Stimulated activated memory B cell treated with anti-CD40 and anti-IgM and Interleukin-4, amounts not matched to agents 10 μg/mL and 1 μg/mL and 100 μg/mL, for 72 hours (primary cell): ENCODE measurements around the gene CELSR1.

Experiments
- ATAC-seq: fragments of 150-1000 bp; cut with Tn5 transposase; 2 replicates; pipeline ENCODE4 v1.10.0; 2021
- H3K27ac Mint-ChIP-seq: one replicate; pipeline ENCODE4 v1.8.0; 2022; ENCODE audit warnings: mild to moderate bottlenecking, mixed read lengths
- H3K27me3 Mint-ChIP-seq: one replicate; pipeline ENCODE4 v1.8.0; 2022; ENCODE audit warnings: mixed read lengths
- H3K36me3 Mint-ChIP-seq: one replicate; pipeline ENCODE4 v1.8.0; 2022; ENCODE audit warnings: mixed read lengths
- H3K4me1 Mint-ChIP-seq: one replicate; pipeline ENCODE4 v1.8.0; 2022; ENCODE audit warnings: mixed read lengths
- H3K4me3 Mint-ChIP-seq: one replicate; pipeline ENCODE4 v1.8.0; 2022; ENCODE audit warnings: mild to moderate bottlenecking, moderate library complexity, mixed read lengths
- H3K9me3 Mint-ChIP-seq: one replicate; pipeline ENCODE4 v1.8.0; 2022; ENCODE audit warnings: mixed read lengths

CELSR1 gene

DNA sequence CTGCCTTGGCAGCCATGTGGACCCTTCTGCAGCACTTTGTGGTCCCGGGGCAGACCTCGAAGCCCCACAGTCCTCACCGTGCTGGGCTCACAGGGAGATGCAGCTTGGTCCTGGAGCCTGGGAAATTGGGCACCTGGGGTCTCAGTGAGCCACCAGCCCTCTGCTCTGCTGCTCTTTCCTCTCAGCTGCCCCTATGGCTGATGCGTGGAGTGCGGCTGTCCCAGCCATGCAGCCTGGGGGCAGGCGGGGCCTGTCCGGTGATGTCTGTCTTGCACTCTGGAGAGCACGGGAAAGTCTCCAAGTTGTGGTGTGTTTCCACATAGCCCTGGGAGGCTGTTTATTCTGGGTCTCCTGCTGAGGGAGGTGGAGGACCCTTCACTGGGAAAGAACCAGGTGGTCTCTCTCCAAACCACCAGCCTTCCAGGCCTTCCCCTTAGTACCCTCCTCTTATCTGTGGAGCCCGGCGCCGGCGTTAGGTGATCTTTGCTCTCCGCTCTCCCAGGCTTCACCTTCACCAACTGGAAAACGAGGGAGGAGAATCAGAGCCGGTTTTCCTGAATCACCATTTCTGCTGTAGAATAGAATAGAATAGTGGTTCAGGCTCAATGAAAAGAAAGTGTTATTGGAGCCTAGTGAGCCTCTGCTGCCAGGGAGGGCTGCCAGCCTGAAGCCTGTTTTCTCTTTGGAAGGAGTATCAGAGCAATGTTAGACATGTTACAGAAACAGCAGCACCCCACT lies 41.6 kb upstream of the CELSR1 start:
- no peaks in the 10 kb centered on the region for H3K36me3 Mint-ChIP-seq
- ATAC-seq, result no peak
- H3K9me3 Mint-ChIP-seq, result no peaks in the 10 kb centered on the region
- H3K27ac Mint-ChIP-seq, result peak overlapping the region; percentile 88
- no peaks in the 10 kb centered on the region for H3K27me3 Mint-ChIP-seq
- peak overlapping the region; percentile 96 for H3K4me3 Mint-ChIP-seq
- peaks cover 81% of the 10 kb centered on the region for H3K4me1 Mint-ChIP-seq

DNA sequence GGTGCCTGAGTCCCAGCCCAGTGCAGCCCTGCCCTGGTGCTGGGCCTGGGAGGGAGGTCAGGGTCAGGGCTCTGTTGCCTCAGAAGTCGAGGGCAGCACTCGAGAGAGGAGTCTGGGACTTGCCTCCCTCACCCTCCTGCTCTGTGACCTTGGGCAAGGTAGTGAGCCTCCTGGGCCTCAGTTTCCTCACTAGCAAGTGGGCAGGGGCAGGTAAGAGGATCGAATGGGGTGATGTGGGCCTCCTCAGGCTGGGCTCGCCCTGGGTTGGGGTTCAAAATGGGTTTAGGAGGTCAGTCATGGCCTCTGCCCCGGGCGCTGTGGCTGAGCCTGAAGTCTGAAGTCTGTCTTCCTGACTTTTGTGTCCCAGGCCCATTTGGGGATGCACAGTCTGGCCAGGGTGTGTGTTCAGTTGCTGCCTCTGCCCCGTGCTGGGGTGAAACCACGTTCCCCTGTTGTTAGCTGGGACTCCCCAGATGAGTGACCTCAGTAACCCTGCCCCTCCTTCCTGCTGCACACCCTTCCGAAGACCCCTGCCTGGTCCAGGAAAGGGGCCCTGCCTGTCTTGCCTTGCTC lies 40.9 kb upstream of the CELSR1 start:
- ATAC-seq, result no peak
- no peaks in the 10 kb centered on the region for H3K9me3 Mint-ChIP-seq
- peak overlapping the region; percentile 96 for H3K4me3 Mint-ChIP-seq
- peaks cover 74% of the 10 kb centered on the region for H3K4me1 Mint-ChIP-seq
- no peaks in the 10 kb centered on the region for H3K36me3 Mint-ChIP-seq
- peak overlapping the region; percentile 88 for H3K27ac Mint-ChIP-seq
- no peaks in the 10 kb centered on the region for H3K27me3 Mint-ChIP-seq

DNA sequence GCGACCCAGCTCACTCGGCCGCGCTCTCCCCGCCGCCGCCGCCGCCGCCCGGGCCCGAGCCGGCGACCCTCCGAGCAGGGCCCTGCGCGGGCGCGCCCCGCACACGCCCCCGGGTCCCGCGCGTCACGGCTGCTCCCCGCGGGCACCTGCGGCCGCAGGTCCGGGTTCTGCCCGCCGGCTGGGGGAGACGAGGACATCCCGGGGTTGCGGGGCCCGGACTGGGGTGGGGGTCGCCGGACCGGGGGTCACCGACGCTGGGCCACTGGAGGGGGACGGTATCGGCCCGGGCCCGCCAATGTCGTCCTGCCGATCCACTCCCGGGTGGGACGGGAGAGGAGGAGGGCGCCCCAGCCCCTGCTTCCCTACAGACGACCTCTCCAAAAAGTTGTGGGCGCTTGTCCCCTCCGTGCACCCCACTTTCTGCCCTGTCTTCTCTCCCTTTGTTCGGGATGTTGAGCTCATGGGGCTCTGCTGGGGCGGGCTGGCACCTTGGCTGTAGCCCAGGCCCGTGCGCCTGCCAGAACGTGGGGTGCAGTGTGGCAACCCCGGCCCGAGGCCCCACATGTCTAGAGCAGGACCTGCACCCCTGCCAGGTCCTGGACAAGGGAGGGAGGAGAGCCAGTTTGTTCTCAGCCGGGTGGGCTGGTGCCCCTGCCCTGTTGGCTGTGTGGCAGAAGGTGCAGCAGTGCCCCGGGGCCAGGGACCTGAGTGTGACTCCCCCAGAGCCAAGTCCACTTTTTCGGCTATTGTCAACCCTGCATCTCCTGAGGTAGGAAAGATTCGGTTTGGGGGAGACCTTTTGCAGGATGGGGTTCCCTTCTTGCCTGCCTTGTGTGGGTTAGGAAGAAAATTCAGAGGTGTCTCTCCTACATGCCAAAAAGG lies 40.2 kb upstream of the CELSR1 start:
- peak; percentile 38 for ATAC-seq
- no peaks in the 10 kb centered on the region for H3K36me3 Mint-ChIP-seq
- peak overlapping the region; percentile 88 for H3K27ac Mint-ChIP-seq
- no peaks in the 10 kb centered on the region for H3K9me3 Mint-ChIP-seq
- H3K4me3 Mint-ChIP-seq, result peak overlapping the region; percentile 96
- H3K4me1 Mint-ChIP-seq, result peaks cover 67% of the 10 kb centered on the region
- H3K27me3 Mint-ChIP-seq, result no peaks in the 10 kb centered on the region

DNA sequence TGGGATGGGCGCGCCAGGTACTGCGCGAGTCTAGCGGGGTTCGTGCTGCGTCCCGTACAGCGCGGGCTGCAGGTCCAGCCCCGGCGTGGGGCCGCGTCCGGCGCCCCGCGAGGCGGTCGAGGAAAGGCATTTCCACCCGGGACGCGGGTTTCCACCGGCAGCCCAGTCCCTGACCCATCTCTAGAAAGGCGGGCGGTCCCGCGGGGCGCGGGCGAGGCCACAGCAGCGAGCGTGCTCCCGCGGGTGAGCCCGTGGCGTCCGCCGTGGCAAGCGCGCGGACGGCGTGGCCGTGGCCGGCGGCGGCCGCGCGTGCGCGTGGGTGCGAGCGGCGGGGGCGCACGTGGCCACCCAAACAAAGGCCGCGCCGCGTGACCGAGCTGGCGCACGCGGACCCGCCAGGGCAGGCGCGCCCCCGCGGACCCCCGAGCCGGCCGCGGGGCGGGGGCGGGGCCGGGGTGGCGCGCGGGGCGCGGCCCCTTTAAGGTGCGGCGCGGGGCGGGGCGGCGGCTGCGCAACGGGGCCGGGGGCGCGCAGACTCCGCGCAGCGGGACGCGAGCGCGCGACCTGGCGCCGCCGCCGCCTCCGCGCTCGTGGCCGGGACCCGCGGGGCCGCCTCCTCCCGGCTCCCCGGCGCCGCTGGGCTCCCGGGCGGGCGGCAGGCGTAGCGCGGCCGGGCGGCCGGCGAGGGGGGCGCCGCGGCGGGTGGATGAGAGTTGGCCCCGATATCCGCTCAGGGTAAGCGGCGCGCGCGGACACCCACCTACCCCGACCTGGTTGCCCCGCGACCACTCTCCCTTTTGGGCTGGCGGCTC lies 39.3 kb upstream of the CELSR1 start:
- Mint-ChIP-seq H3K36me3 (peaks cover 5% of the 10 kb centered on the region), H3K4me1 (peaks cover 59% of the 10 kb centered on the region), H3K27me3 (no peaks in the 10 kb centered on the region), H3K4me3 (peak overlapping the region; percentile 68), H3K27ac (peak overlapping the region; percentile 34), H3K9me3 (peaks cover 4% of the 10 kb centered on the region)
- peak; percentile 80 for ATAC-seq

DNA sequence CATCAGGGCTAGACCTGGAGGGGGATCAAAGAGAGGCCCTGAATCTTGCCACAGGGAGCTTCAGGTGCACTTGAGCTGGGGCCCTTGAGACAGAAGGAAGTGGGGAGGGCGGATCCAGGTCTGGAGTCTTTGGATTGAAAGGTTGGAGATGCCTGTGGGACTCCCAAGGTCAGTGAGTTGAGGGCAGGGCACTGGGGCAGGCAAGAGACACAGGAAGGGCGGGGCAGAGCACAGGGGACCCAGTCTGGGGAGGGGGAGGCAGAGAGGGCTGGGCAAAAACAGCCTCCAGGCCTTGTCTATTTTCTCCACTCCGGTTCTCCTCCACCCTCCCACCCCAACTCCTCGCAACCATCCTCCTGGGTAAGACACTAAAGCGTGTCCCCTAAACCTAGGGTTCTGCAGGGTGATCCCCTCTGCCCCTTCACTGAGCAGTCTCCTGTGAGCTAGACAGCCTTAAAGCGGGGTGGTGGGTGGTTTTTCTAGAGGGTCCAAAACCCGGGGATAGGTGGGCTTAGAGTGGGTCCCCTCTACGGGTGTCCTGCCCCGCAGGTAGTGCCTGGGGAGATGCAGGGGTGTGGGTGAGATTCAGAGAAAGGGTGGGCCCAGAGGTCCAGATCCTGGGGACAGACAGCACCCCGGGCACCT lies 38.6 kb upstream of the CELSR1 start:
- ATAC-seq, result no peak
- H3K27me3 Mint-ChIP-seq, result no peaks in the 10 kb centered on the region
- H3K4me3 Mint-ChIP-seq, result peak overlapping the region; percentile 68
- H3K4me1 Mint-ChIP-seq, result peaks cover 51% of the 10 kb centered on the region
- H3K9me3 Mint-ChIP-seq, result peaks cover 4% of the 10 kb centered on the region
- peaks cover 5% of the 10 kb centered on the region for H3K36me3 Mint-ChIP-seq
- peak overlapping the region; percentile 34 for H3K27ac Mint-ChIP-seq

DNA sequence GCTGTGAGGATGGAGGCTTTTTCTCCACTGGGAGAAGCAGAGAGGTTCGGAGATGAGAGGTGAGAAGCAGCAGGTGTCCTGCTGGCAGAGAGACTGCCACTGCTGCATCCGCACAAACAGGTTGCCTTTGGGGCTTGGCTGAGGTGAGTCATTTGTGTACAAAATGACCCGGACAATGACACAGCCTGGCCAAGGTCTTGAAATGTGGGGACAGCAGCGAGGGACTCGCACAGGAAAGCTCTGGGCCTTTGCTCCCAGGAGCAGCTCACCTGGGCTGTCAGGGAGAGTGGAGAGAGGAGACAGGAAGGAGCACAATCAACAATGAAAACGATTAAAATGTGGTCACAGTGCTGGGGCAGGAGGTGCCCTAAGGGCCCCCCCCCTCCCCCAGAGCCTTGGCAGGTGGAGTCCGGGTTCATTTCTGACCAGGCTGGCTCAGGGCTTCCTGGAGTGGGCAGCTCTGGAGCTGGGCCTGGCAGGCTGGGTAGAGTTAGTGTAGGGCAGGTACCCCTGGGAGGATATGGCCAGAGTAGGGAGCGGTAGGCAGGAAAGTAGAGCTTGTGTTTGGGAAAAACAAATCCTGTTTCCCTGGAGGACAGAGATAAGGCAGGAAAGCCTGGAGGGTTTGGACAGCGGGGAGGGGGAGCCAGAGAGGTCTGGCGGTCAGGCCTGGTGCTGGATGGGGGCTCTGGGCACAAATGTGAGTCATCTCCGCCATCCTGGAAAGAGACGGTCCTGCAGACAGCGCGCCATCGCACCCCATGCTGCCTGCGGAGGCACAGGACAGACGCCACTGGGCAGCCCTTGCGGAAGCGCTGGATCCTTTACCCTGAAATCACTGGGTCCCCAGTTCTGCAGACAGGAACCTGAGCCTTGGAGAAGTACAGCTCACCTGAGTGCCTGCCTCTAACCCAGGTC lies 37.8 kb upstream of the CELSR1 start:
- Mint-ChIP-seq H3K4me3 (peak overlapping the region; percentile 68), H3K27ac (peak overlapping the region; percentile 34), H3K4me1 (peaks cover 45% of the 10 kb centered on the region), H3K27me3 (no peaks in the 10 kb centered on the region), H3K36me3 (peaks cover 5% of the 10 kb centered on the region), H3K9me3 (peaks cover 4% of the 10 kb centered on the region)
- ATAC-seq, result no peak

DNA sequence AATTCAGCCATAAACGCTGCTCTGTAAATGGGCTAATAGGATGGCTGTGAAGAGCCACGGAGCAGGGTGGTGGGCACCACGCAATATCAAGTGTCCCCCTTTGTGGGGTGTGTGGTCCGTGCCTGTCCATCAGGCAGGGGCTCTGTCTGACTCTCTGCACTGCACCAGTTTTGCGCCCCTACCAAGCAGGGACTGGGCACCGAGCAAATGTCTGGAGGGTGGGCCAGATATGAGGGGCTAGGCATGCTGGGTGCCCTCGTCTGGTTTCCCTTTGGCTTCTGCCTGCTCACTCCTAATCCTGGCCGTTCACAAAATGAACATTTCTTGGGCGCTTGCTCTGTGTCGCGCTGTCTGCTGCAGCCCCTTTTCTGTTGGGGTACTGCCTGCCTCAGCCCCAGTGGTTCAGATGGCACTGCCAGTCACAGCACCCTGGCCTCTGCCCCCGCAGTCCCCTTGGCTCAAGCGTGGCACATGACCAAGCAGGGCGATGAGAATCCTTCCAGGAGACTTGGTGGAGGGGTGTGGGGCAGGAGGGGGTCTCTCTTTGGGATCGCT lies 37.1 kb upstream of the CELSR1 start:
- Mint-ChIP-seq H3K4me3 (no peak overlapping the region), H3K9me3 (peaks cover 4% of the 10 kb centered on the region), H3K36me3 (peaks cover 5% of the 10 kb centered on the region), H3K27ac (no peak overlapping the region), H3K4me1 (peaks cover 37% of the 10 kb centered on the region), H3K27me3 (no peaks in the 10 kb centered on the region)
- no peak for ATAC-seq

DNA sequence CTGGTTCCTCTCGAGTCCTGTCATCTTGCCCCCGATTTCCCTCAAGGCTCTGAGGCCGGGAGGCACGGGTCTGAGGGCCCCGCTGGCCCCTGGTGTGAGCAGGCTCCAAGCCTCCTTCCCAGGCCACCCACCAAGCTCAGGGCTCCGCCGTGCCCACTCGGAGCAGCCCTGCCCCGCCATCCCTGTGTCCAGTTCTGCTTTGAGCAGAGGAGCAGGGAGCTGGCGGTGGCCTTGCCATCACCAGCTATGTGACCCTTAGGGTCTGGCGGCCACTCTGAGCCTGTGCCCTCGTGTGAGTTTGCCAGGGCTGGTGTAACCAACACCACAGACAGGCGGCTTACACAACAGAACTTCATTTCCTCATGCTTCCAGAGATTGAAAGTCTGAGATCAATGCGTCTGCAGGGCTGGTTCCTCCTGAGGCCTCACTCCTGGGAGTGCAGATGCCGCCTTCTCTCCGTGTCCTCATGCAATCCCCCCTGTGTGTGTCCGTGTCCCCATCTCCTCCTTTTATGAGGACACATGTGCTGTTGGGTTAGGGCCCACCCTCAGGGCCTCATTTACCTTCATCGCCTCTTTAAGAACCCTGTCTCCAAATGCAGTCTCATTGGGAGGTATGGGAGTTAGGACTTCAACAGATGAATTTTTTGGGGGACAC lies 36.5 kb upstream of the CELSR1 start:
- no peak overlapping the region for H3K4me3 Mint-ChIP-seq
- H3K27ac Mint-ChIP-seq, result no peak overlapping the region

DNA sequence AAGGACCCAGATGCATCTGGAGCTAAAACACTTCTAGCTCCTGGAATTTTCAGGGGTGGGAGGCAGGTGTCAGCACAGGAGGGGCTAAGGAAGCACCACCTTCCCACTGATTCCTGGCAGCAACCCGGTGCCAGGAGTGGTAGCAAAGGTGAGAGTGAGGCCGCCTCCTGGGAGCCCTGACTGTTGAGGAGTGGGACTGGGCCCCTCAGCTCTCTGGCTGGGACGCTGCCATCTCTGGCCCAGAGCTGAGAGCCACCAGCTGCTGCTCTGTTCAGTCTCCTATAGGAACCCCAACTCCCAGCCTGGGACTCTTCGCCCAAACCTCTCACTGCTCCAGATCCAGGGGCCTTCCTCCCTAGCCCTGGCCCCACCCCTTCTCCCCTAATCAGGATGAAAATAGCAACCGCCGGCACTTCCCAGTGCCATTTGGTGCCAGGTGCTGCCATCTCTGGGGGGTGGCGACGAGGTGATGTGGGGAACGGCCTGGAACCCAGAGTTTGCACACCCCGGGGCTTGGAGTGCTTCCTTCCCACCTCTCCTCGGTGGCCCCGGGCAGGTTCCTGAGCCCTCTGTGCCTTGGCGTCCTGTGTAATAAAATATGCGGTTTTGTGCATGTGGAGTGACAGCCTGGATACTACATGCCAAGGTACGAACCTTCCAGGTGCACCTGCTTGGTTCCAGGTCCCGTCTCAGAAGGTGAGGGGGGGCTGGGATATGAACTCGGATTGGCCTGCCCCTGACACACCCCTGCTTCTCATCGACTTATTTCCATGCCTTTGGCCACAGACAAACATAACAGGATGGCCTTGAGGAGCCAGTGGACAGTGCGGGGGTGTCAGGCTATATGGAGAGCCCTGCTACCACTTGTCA lies 35.7 kb upstream of the CELSR1 start:
- ATAC-seq, result no peak
- H3K4me1 Mint-ChIP-seq, result peaks cover 32% of the 10 kb centered on the region
- peaks cover 5% of the 10 kb centered on the region for H3K36me3 Mint-ChIP-seq
- no peak overlapping the region for H3K27ac Mint-ChIP-seq
- no peak overlapping the region for H3K4me3 Mint-ChIP-seq
- peaks cover 6% of the 10 kb centered on the region for H3K9me3 Mint-ChIP-seq
- no peaks in the 10 kb centered on the region for H3K27me3 Mint-ChIP-seq

More for the DNA sequence above, 36.5 kb upstream of the CELSR1 start:
- Mint-ChIP-seq H3K27me3 (no peaks in the 10 kb centered on the region), H3K9me3 (peaks cover 4% of the 10 kb centered on the region), H3K4me1 (peaks cover 32% of the 10 kb centered on the region), H3K36me3 (peaks cover 5% of the 10 kb centered on the region)
- no peak for ATAC-seq

DNA sequence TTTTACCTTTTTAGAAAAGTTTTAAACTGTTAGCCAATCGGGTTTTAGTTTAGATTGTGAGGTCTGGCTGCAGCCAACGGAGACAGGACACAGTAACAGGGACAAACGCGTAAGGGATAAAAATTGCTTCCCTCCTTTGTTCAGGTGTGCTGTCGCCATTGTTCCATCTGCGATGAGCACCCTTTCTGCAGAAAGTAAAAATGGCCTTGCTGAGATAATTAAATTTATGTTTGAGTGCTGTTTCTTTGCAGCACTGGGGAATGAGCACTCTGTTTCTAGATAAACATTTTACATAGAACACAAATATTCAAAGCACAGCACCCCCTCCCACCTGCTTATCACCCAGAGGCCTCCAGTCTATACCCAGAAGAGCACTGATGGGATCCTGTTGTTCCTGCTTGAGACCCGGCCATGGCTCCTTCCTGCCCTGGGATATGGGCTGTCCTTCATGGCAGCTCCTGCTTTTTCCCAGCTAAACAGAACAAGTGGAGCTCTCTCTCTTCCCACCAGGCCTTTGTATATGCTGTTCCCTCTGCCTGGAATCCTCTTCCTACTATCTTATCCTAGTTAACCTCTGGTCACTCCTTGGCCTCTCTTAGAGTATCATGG lies 34.3 kb upstream of the CELSR1 start:
- ATAC-seq, result no peak
- H3K27ac Mint-ChIP-seq, result no peak overlapping the region
- no peak overlapping the region for H3K4me3 Mint-ChIP-seq
- peaks cover 29% of the 10 kb centered on the region for H3K4me1 Mint-ChIP-seq
- peaks cover 12% of the 10 kb centered on the region for H3K9me3 Mint-ChIP-seq
- peaks cover 5% of the 10 kb centered on the region for H3K36me3 Mint-ChIP-seq
- no peaks in the 10 kb centered on the region for H3K27me3 Mint-ChIP-seq

DNA sequence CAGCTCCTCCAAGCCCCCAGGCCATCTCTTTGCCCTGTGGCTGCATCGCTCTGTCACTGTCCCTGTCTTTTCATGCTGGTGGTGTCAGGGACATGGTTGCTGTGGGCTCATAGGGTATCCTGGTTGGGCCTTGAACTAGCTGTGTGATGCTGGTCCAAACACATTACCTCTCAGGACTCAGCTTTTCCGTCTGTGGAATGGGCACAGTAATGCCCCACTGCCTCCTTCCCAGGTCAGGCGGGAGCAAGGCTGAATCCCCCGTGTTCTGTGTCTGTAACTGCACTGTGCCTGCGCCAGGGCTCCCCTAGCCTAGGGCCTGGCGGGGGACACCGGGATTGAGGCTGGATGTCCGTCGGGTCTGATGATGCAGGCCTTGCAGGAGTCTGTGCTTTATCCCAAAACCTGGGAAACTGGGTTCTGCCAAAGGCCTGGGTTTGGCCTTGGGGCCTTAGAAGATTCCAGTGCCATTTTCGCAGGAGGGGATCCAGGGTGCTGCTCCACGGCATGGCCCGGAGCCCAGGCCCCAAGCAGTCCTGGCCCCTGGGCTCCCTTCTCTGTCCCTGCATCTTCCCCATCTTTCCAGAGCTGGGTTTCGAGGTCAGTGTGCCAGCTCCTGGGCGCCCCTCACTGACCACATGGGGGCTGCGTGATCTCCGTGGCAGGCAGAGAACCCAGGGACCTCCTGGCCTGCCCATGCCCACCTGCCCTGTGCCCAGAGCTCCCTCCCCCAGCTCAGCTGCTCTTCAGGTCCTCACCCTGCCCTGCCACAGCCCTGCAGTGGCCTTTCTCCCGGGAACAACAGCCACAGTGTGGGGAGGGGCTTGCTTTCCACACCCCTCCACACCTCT lies 32.7 kb upstream of the CELSR1 start:
- ATAC-seq, result no peak
- Mint-ChIP-seq H3K9me3 (peaks cover 12% of the 10 kb centered on the region), H3K27me3 (no peaks in the 10 kb centered on the region), H3K4me1 (peaks cover 16% of the 10 kb centered on the region), H3K27ac (no peak overlapping the region), H3K36me3 (peaks cover 5% of the 10 kb centered on the region), H3K4me3 (no peak overlapping the region)
